MM.1S (cell line): Measurements from ENCODE around the gene LRMDA.

Source experiments
- DNase-seq: peaks from one replicate; pipeline ENCODE4 v3.0.0-alpha.2; 2015
- H2AFZ ChIP-seq: fragments of 300-600 bp; sonication (generic); 2 replicates; pipeline ENCODE4 v1.6.0; 2016; ENCODE audit warnings: antibody characterized with exemption, low read length
- H3F3A ChIP-seq: fragments of 300-600 bp; sonication (generic); 2 replicates; pipeline ENCODE4 v1.6.1; 2016; ENCODE audit warnings: mild to moderate bottlenecking, antibody characterized with exemption, low read length, moderate library complexity, mixed read lengths; ENCODE audit not compliant: insufficient read depth
- H3K27ac ChIP-seq: fragments of 300-600 bp; sonication (generic); 2 replicates; pipeline ENCODE4 v1.5.1; 2016; ENCODE audit warnings: mild to moderate bottlenecking, low read length
- H3K27me3 ChIP-seq: fragments of 300-600 bp; sonication (generic); replicated peaks from 2 replicates; pipeline ENCODE4 v1.6.0; 2016; ENCODE audit warnings: low read length; ENCODE audit not compliant: insufficient read depth
- H3K36me3 ChIP-seq: fragments of 300-600 bp; sonication (generic); replicated peaks from 2 replicates; pipeline ENCODE4 v1.6.1; 2016; ENCODE audit warnings: mild to moderate bottlenecking, low read length, mixed read lengths; ENCODE audit not compliant: insufficient read depth
- H3K4me1 ChIP-seq: fragments of 300-600 bp; sonication (generic); 2 replicates; pipeline ENCODE4 v1.6.1; 2016; ENCODE audit warnings: low read length, mixed read lengths
- H3K4me2 ChIP-seq: fragments of 300-600 bp; sonication (generic); 2 replicates; pipeline ENCODE4 v1.6.0; 2016; ENCODE audit warnings: low read depth, low read length
- H3K4me3 ChIP-seq: fragments of 300-600 bp; sonication (generic); 2 replicates; pipeline ENCODE4 v1.5.1; 2016; ENCODE audit warnings: low read length, mixed read lengths
- H3K79me2 ChIP-seq: fragments of 300-600 bp; sonication (generic); 2 replicates; pipeline ENCODE4 v1.6.1; 2016; ENCODE audit warnings: mixed run types, low read length, mixed read lengths
- H3K9ac ChIP-seq: fragments of 300-600 bp; sonication (generic); 2 replicates; pipeline ENCODE4 v1.6.1; 2016; ENCODE audit warnings: low read length, mixed read lengths
- H3K9me2 ChIP-seq: fragments of 300-600 bp; sonication (generic); replicated peaks from 2 replicates; pipeline ENCODE4 v1.6.1; 2016; ENCODE audit warnings: mild to moderate bottlenecking, low read length, mixed read lengths; ENCODE audit not compliant: insufficient read depth
- H3K9me3 ChIP-seq: fragments of 300-600 bp; sonication (generic); replicated peaks from 2 replicates; pipeline ENCODE4 v1.6.1; 2016; ENCODE audit warnings: mild to moderate bottlenecking, low read length, mixed read lengths; ENCODE audit not compliant: insufficient read depth
- H4K20me1 ChIP-seq: fragments of 300-600 bp; sonication (generic); 2 replicates; pipeline ENCODE4 v1.6.1; 2016; ENCODE audit warnings: mild to moderate bottlenecking, low read length, moderate library complexity, mixed read lengths; ENCODE audit not compliant: insufficient read depth
- CTCF ChIP-seq: fragments of 300-600 bp; sonication (generic); IDR thresholded peaks from 2 replicates; pipeline ENCODE4 v1.5.1; 2016; ENCODE audit warnings: antibody characterized with exemption, low read length, mixed read lengths
- EZH2 ChIP-seq: fragments of 300-600 bp; sonication (generic); optimal IDR thresholded peaks from 2 replicates; pipeline ENCODE3; 2017; ENCODE audit warnings: low read depth, mild to moderate bottlenecking, antibody characterized with exemption, low read length, mixed read lengths
- EZH2phosphoT487 ChIP-seq: fragments of 300-600 bp; sonication (generic); IDR thresholded peaks from 2 replicates; pipeline ENCODE4 v1.6.1; 2018; ENCODE audit warnings: antibody characterized with exemption, low read length

The LRMDA gene

GRCh38 chr10:76119515-76119914, 688.1 kb downstream of the LRMDA start:
- H3K9ac ChIP-seq, result no peak overlapping the region
- no peak overlapping the region for H3K4me3 ChIP-seq
- DNase-seq, result no peak
- no peaks in the 10 kb centered on the region for H4K20me1 ChIP-seq
- no peaks in the 10 kb centered on the region for H3K36me3 ChIP-seq
- no peak overlapping the region for H2AFZ ChIP-seq
- H3F3A ChIP-seq, result no peaks in the 10 kb centered on the region
- no peaks in the 10 kb centered on the region for H3K79me2 ChIP-seq
- H3K27ac ChIP-seq, result no peak overlapping the region
- H3K4me2 ChIP-seq, result no peak overlapping the region
- H3K9me3 ChIP-seq, result no peaks in the 10 kb centered on the region
- no peaks in the 10 kb centered on the region for H3K27me3 ChIP-seq
- H3K4me1 ChIP-seq, result no peaks in the 10 kb centered on the region
- TF ChIP-seq EZH2phosphoT487, result no peak
- no peak for TF ChIP-seq EZH2
- TF ChIP-seq CTCF, result no peak
- no peaks in the 10 kb centered on the region for H3K9me2 ChIP-seq

- Histone ChIP-seq H3F3A (no peaks in the 10 kb centered on the region), H3K9me2 (no peaks in the 10 kb centered on the region), H4K20me1 (no peaks in the 10 kb centered on the region), H3K36me3 (no peaks in the 10 kb centered on the region), H2AFZ (no peak overlapping the region), H3K4me3 (no peak overlapping the region), H3K9me3 (no peaks in the 10 kb centered on the region), H3K27me3 (no peaks in the 10 kb centered on the region), H3K27ac (no peak overlapping the region), H3K4me2 (no peak overlapping the region), H3K9ac (no peak overlapping the region), H3K4me1 (no peaks in the 10 kb centered on the region), H3K79me2 (no peaks in the 10 kb centered on the region)
- DNase-seq, result no peak
- TF ChIP-seq CTCF (no peak), EZH2 (no peak), EZH2phosphoT487 (no peak)
Observed at GRCh38 chr10:76122056-76122455, 690.6 kb downstream of the LRMDA start.

- H3K27me3 ChIP-seq, result no peaks in the 10 kb centered on the region
- no peaks in the 10 kb centered on the region for H3F3A ChIP-seq
- H3K36me3 ChIP-seq, result no peaks in the 10 kb centered on the region
- H4K20me1 ChIP-seq, result no peaks in the 10 kb centered on the region
- H3K27ac ChIP-seq, result no peak overlapping the region
- no peak for DNase-seq
- H3K4me3 ChIP-seq, result no peak overlapping the region
- H2AFZ ChIP-seq, result no peak overlapping the region
- H3K4me1 ChIP-seq, result no peaks in the 10 kb centered on the region
- H3K9me2 ChIP-seq, result no peaks in the 10 kb centered on the region
- no peaks in the 10 kb centered on the region for H3K79me2 ChIP-seq
- no peak overlapping the region for H3K4me2 ChIP-seq
- H3K9ac ChIP-seq, result no peak overlapping the region
- no peak for TF ChIP-seq CTCF
- no peak for TF ChIP-seq EZH2
- no peak for TF ChIP-seq EZH2phosphoT487
- no peaks in the 10 kb centered on the region for H3K9me3 ChIP-seq
Observed at GRCh38 chr10:76124280-76124679, 692.9 kb downstream of the LRMDA start.
